ENCODE measurements around the gene MEN1.
"Not testable (repeated sequence)": the region's sequence is repeated elsewhere in the genome, so short reads cannot be mapped to it uniquely, and the experiment has no call there.

The MEN1 gene

GRCh38 chr11:64829536-64830251, 19.3 kb upstream of the MEN1 start:
- no peak overlapping the region for H3K4me3 ChIP-seq (ENCODE audit: low read depth, low read length)
- no peak for DNase-seq (ENCODE audit: low read depth)
- TF ChIP-seq CTCF (IDR thresholded peaks at IDR 0.05; ENCODE audit: low read depth, low read length, missing control alignments): no peak

GRCh38 chr11:64827451-64827839, 17.1 kb upstream of the MEN1 start:
- TF ChIP-seq CTCF (IDR thresholded peaks at IDR 0.05; ENCODE audit: low read depth, low read length, missing control alignments): no peak
- no peak for DNase-seq (ENCODE audit: low read depth)
- no peak overlapping the region for H3K4me3 ChIP-seq (ENCODE audit: low read depth, low read length)

- H3K4me3 ChIP-seq (ENCODE audit: low read depth, low read length): no peak overlapping the region
- DNase-seq (ENCODE audit: low read depth): no peak
- no peak for TF ChIP-seq CTCF (IDR thresholded peaks at IDR 0.05; ENCODE audit: low read depth, low read length, missing control alignments)
Observed at GRCh38 chr11:64826578-64827450, 16.5 kb upstream of the MEN1 start.

GRCh38 chr11:64826062-64826461, 15.7 kb upstream of the MEN1 start:
- TF ChIP-seq CTCF (IDR thresholded peaks at IDR 0.05; ENCODE audit: low read depth, low read length, missing control alignments): no peak
- no peak for DNase-seq (ENCODE audit: low read depth)
- no peak overlapping the region for H3K4me3 ChIP-seq (ENCODE audit: low read depth, low read length)

- no peak for TF ChIP-seq CTCF (IDR thresholded peaks at IDR 0.05; ENCODE audit: low read depth, low read length, missing control alignments)
- H3K4me3 ChIP-seq (ENCODE audit: low read depth, low read length): no peak overlapping the region
- DNase-seq (ENCODE audit: low read depth): no peak
Observed at GRCh38 chr11:64823568-64824119, 13.3 kb upstream of the MEN1 start.

GRCh38 chr11:64817476-64817875, 7.1 kb upstream of the MEN1 start:
- TF ChIP-seq CTCF (IDR thresholded peaks at IDR 0.05; ENCODE audit: low read depth, low read length, missing control alignments): no peak
- no peak for DNase-seq (ENCODE audit: low read depth)
- no peak overlapping the region for H3K4me3 ChIP-seq (ENCODE audit: low read depth, low read length)

GRCh38 chr11:64815433-64815832, 5.1 kb upstream of the MEN1 start:
- DNase-seq (ENCODE audit: low read depth); H3K4me3 ChIP-seq (ENCODE audit: low read depth, low read length): not testable (repeated sequence)
